Measurements from ENCODE around the gene EIF4G3. TPM values are rescaled to one million over a fixed set of nuclear protein-coding genes. Genes with fewer than 3 reads are reported as not detected.

The EIF4G3 gene
- 37.5 and 56.5 TPM in 2 replicates for total RNA-seq

GRCh38 chr1:21176586-21177555 is at the start of gene EIF4G3:
Gene EIF4G3, minus strand, starts transcription at chr1:21176897. Its CDS starts 174,155 bp downstream, at chr1:21002742.

GRCh38 chr1:20787029-20787839 is 389.5 kb downstream of the EIF4G3 start, which contains the start of gene HP1BP3:
Gene HP1BP3, minus strand, starts transcription at chr1:20787307. Its CDS starts 6,867 bp downstream, at chr1:20780440.

Small RNAs within 50 kb of the gene (small RNA-seq; reads per million reads assigned to genes)
- not detected for gene AL627311.1
- gene MIR1256 = 0.36 reads per million, percentile 15 among the genes with 10 or more reads in this experiment
- gene RNU7-200P = not detected

Other genes with a start within 250 kb of the EIF4G3 start
- gene ECE1, start 113.6 kb upstream of the EIF4G3 start, total RNA-seq = 54.4 and 83.5 TPM in 2 replicates

All from subcutaneous preadipocyte (primary cell).